Measurements from ENCODE around the gene CNGB1. TPM values are rescaled to one million over a fixed set of nuclear protein-coding genes. Genes with fewer than 3 reads are reported as not detected.

The CNGB1 gene
- total and polyA plus RNA-seq, 12 donors, result not detected

DNA sequence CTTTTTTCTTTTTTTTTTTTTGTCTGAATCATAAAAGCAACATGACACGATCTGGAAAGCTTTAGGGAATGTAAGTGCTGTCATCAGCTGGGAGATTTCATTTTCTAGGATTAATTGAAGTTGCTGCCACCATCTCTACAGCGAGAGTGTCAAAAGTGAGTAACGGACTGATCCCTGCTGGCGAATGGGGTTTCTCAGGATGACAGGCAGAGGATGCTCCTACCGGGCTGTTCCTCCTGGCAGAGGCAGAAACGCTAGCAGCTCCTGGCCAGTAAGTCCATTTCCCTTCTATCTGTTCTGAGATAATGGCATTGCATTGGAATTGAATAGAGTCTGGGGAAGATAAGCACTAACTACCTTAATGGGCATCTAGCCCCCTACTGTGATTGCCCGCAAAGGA is 88.1 kb downstream of the CNGB1 start:
- no peak for ATAC-seq
- Histone ChIP-seq H3K9me3 (no peaks in the 10 kb centered on the region), H3K27ac (no peak overlapping the region), H3K36me3 (no peaks in the 10 kb centered on the region), H3K4me3 (no peak overlapping the region), H3K4me1 (peaks cover 0 to 8% (median 3%) of the 10 kb centered on the region in 9 donors), H3K27me3 (peaks cover 15 to 65% (median 52%) of the 10 kb centered on the region in 7 donors)
- intact Hi-C loops (cut with DNase I), result no loop called here
- 11 to 21% methylated on average over 7 of the region's 7 CpGs for WGBS, 2 donors
- TF ChIP-seq, protein P1, sequence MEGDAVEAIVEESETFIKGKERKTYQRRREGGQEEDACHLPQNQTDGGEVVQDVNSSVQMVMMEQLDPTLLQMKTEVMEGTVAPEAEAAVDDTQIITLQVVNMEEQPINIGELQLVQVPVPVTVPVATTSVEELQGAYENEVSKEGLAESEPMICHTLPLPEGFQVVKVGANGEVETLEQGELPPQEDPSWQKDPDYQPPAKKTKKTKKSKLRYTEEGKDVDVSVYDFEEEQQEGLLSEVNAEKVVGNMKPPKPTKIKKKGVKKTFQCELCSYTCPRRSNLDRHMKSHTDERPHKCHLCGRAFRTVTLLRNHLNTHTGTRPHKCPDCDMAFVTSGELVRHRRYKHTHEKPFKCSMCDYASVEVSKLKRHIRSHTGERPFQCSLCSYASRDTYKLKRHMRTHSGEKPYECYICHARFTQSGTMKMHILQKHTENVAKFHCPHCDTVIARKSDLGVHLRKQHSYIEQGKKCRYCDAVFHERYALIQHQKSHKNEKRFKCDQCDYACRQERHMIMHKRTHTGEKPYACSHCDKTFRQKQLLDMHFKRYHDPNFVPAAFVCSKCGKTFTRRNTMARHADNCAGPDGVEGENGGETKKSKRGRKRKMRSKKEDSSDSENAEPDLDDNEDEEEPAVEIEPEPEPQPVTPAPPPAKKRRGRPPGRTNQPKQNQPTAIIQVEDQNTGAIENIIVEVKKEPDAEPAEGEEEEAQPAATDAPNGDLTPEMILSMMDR (IDR thresholded peaks at IDR 0.05), result no peak
- DNase-seq, result no peak

DNA sequence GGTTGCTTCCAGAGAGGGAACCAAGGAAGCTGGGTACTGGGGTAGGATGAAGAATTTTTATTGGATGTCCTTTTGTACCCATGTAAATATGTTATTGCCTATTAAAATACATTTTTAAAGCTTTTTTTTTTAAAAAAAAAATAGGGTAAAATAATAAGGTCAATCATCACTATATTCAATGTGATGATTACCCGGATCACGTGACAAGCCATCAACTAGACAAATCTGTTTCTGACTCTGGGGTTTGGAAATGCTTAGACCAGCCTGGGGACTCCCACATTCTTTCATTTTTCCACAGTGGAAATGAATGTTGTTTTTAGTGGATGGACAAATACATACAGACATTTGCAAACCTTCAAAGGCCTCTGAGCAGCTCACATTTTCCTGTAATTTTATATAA is 88.7 kb downstream of the CNGB1 start:
- Histone ChIP-seq H3K27ac (no peak overlapping the region), H3K4me1 (peaks cover 0 to 8% (median 3%) of the 10 kb centered on the region in 9 donors), H3K27me3 (peaks cover 15 to 60% (median 55%) of the 10 kb centered on the region in 7 donors), H3K4me3 (no peak overlapping the region), H3K36me3 (no peaks in the 10 kb centered on the region), H3K9me3 (no peaks in the 10 kb centered on the region)
- intact Hi-C loops (cut with DNase I), result no loop called here
- DNase-seq (no peak), ATAC-seq (no peak)
- TF ChIP-seq, protein P1 (IDR thresholded peaks at IDR 0.05), result no peak
- WGBS, 2 donors, result 67 to 69% methylated on average over 2 of the region's 2 CpGs

DNA sequence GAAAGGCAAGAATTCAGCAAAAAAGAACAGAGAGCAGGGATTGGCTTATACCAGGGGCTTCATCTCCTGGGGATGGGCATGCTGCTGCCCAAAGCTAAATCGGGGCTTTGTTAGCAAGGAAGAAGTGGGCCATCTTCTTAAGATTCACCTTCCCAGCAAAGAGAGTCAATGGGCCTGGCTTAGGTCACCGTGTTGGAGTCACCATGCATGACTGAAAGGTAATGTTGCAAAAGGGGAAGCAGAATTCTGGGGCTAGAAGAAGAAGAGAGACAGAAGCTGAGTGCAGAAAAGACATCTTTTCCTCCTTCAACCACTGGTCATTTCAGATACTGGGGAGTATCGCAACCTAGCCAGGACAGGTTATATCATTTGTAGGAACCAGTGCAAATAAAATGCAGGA is 92.3 kb downstream of the CNGB1 start:
- H3K9me3 ChIP-seq, result no peaks in the 10 kb centered on the region
- H3K27ac ChIP-seq, result no peak overlapping the region
- DNase-seq, result no peak
- H3K4me3 ChIP-seq, result no peak overlapping the region
- peaks cover 0 to 1% (median 0%) of the 10 kb centered on the region in 9 donors for H3K4me1 ChIP-seq
- no peaks in the 10 kb centered on the region for H3K36me3 ChIP-seq
- TF ChIP-seq, protein P1 (IDR thresholded peaks at IDR 0.05), result no peak
- 68 to 93% methylated on average over 3 of the region's 3 CpGs for WGBS, 2 donors
- no peak for ATAC-seq
- intact Hi-C loops (cut with DNase I), result loop anchor here in 1 of 10 donors (10.0 kb wide), 1 partner anchor 294 kb away; no protein-coding TSS in a partner anchor
- peaks cover 10 to 49% (median 43%) of the 10 kb centered on the region in 7 donors for H3K27me3 ChIP-seq

DNA sequence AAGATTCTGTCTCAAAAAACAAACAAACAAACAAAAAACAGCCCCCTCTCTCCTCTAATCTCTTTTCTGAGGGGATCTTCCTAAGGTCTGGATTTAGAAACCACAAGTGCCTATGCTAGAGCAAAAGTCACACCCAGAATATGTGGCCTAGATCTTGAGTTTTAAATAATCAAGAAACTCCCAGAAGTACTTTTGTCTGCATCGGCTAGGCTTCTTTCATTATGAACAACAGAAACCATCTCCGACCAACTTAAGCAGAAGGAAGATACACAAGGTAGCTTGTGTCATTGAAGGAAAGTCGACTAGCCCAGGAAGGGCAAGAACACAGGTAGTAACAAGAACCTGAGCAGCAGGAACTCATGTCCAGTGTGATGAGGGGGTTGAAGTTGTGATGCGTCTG is 94.7 kb downstream of the CNGB1 start:
- Histone ChIP-seq H3K36me3 (no peaks in the 10 kb centered on the region), H3K27ac (no peak overlapping the region), H3K4me1 (peaks cover 0 to 8% (median 0%) of the 10 kb centered on the region in 9 donors), H3K27me3 (peaks cover 0 to 36% (median 32%) of the 10 kb centered on the region in 7 donors), H3K4me3 (no peak overlapping the region), H3K9me3 (no peaks in the 10 kb centered on the region)
- WGBS, 2 donors, result 79 to 88% methylated on average over 4 of the region's 4 CpGs
- no peak for ATAC-seq
- intact Hi-C loops (cut with DNase I), result loop anchor here in 1 of 10 donors (10.0 kb wide), 1 partner anchor 291 kb away; no protein-coding TSS in a partner anchor
- TF ChIP-seq, protein P1 (IDR thresholded peaks at IDR 0.05), result no peak
- DNase-seq, result no peak

Data from heart right ventricle (tissue), 16 donors.